ENCODE data around the gene KRT78. TPM values are rescaled to one million over a fixed set of nuclear protein-coding genes. Genes with fewer than 3 reads are reported as not detected.

The KRT78 gene
- total RNA-seq, 2 experiments from 2014 or later: not detected

GRCh38 chr12:52798671-52799504 is 49.9 kb downstream of the KRT78 start:
- ChIA-PET CTCF (ENCODE audit: unreplicated experiment) (no interaction called here), POLR2A (no interaction called here)
- intact Hi-C loops (cut with micrococcal nuclease; ENCODE audit: unreplicated experiment): no loop called here
- Histone ChIP-seq H3K36me3 (ENCODE audit: insufficient read depth, low read length) (no peaks in the 10 kb centered on the region), H3K9me2 (ENCODE audit: insufficient read depth, low read length) (no peaks in the 10 kb centered on the region), H3K4me2 (ENCODE audit: low read length) (no peak overlapping the region), H3K4me1 (ENCODE audit: insufficient read depth, low read length, poor library complexity, severe bottlenecking) (no peaks in the 10 kb centered on the region), H3K9me3 (ENCODE audit: low read length) (no peaks in the 10 kb centered on the region), H3K4me3 (ENCODE audit: low read depth, low read length, poor library complexity, severe bottlenecking) (no peak overlapping the region), H3K79me2 (ENCODE audit: insufficient read depth, low read depth, low read length) (no peaks in the 10 kb centered on the region), H3K27ac (ENCODE audit: low read depth, low read length, poor library complexity, severe bottlenecking) (no peak overlapping the region), H2AFZ (ENCODE audit: low read length) (no peak overlapping the region), H4K20me1 (ENCODE audit: insufficient read depth, low read length) (no peaks in the 10 kb centered on the region)
- TF ChIP-seq CTCF (conservative IDR thresholded peaks at IDR 0.05; ENCODE audit: low read length): no peak
- TF ChIP-seq EZH2phosphoT487 (IDR thresholded peaks at IDR 0.05; ENCODE audit: borderline replicate concordance, low read depth, low read length): no peak
- DNase-seq (ENCODE audit: low spot score): no peak
- BruUV-seq (replicated peaks): no TSS peak

- BruUV-seq (replicated peaks): no TSS peak
- H3K79me2 ChIP-seq (ENCODE audit: insufficient read depth, low read depth, low read length): no peaks in the 10 kb centered on the region
- H2AFZ ChIP-seq (ENCODE audit: low read length): no peak overlapping the region
- H3K4me1 ChIP-seq (ENCODE audit: insufficient read depth, low read length, poor library complexity, severe bottlenecking): no peaks in the 10 kb centered on the region
- TF ChIP-seq CTCF (conservative IDR thresholded peaks at IDR 0.05; ENCODE audit: low read length): no peak
- no peak for TF ChIP-seq EZH2phosphoT487 (IDR thresholded peaks at IDR 0.05; ENCODE audit: borderline replicate concordance, low read depth, low read length)
- no peaks in the 10 kb centered on the region for H3K9me2 ChIP-seq (ENCODE audit: insufficient read depth, low read length)
- intact Hi-C loops (cut with micrococcal nuclease; ENCODE audit: unreplicated experiment): no loop called here
- no peaks in the 10 kb centered on the region for H3K36me3 ChIP-seq (ENCODE audit: insufficient read depth, low read length)
- ChIA-PET POLR2A (interaction anchor here (1.0 kb wide), 1 partner anchor 13 kb away, joined by 3 read pairs; no protein-coding TSS in a partner anchor), CTCF (ENCODE audit: unreplicated experiment) (no interaction called here)
- no peak overlapping the region for H3K4me2 ChIP-seq (ENCODE audit: low read length)
- H3K4me3 ChIP-seq (ENCODE audit: low read depth, low read length, poor library complexity, severe bottlenecking): no peak overlapping the region
- no peak for DNase-seq (ENCODE audit: low spot score)
- H3K9me3 ChIP-seq (ENCODE audit: low read length): no peaks in the 10 kb centered on the region
- no peak overlapping the region for H3K27ac ChIP-seq (ENCODE audit: low read depth, low read length, poor library complexity, severe bottlenecking)
- no peaks in the 10 kb centered on the region for H4K20me1 ChIP-seq (ENCODE audit: insufficient read depth, low read length)
These were observed 50.7 kb downstream of the KRT78 start for GRCh38 chr12:52798003-52798670.

GRCh38 chr12:52797529-52797894 is 51.3 kb downstream of the KRT78 start:
- no peaks in the 10 kb centered on the region for H4K20me1 ChIP-seq (ENCODE audit: insufficient read depth, low read length)
- ChIA-PET POLR2A (interaction anchor here (1.0 kb wide), 1 partner anchor 14 kb away, joined by 3 read pairs; no protein-coding TSS in a partner anchor), CTCF (ENCODE audit: unreplicated experiment) (no interaction called here)
- intact Hi-C loops (cut with micrococcal nuclease; ENCODE audit: unreplicated experiment): no loop called here
- no peaks in the 10 kb centered on the region for H3K9me2 ChIP-seq (ENCODE audit: insufficient read depth, low read length)
- no peak overlapping the region for H3K27ac ChIP-seq (ENCODE audit: low read depth, low read length, poor library complexity, severe bottlenecking)
- BruUV-seq (replicated peaks): no TSS peak
- no peak overlapping the region for H2AFZ ChIP-seq (ENCODE audit: low read length)
- H3K36me3 ChIP-seq (ENCODE audit: insufficient read depth, low read length): no peaks in the 10 kb centered on the region
- H3K9me3 ChIP-seq (ENCODE audit: low read length): no peaks in the 10 kb centered on the region
- no peak overlapping the region for H3K4me3 ChIP-seq (ENCODE audit: low read depth, low read length, poor library complexity, severe bottlenecking)
- H3K4me2 ChIP-seq (ENCODE audit: low read length): no peak overlapping the region
- no peak for DNase-seq (ENCODE audit: low spot score)
- no peaks in the 10 kb centered on the region for H3K4me1 ChIP-seq (ENCODE audit: insufficient read depth, low read length, poor library complexity, severe bottlenecking)
- no peak for TF ChIP-seq EZH2phosphoT487 (IDR thresholded peaks at IDR 0.05; ENCODE audit: borderline replicate concordance, low read depth, low read length)
- no peaks in the 10 kb centered on the region for H3K79me2 ChIP-seq (ENCODE audit: insufficient read depth, low read depth, low read length)
